HG03139 (cell line): ENCODE measurements around the gene ZNF236.
"Not testable (repeated sequence)": the region's sequence is repeated elsewhere in the genome, so short reads cannot be mapped to it uniquely, and the experiment has no call there.

Experiments used
- ATAC-seq: cut with Tn5 transposase; IDR thresholded peaks from one replicate; pipeline ENCODE4 v1.9.1; 2021; ENCODE audit not compliant: unreplicated experiment

Gene ZNF236

GRCh38 chr18:76822506-76823160, at the start of gene ZNF236:
TSS of gene ZNF236 (plus strand) at chr18:76822557. CDS start at chr18:76822608, 51 bp downstream.
- ATAC-seq = peak; percentile 40

GRCh38 chr18:76772665-76773064, 49.7 kb upstream of the ZNF236 start:
- no peak for ATAC-seq

DNA sequence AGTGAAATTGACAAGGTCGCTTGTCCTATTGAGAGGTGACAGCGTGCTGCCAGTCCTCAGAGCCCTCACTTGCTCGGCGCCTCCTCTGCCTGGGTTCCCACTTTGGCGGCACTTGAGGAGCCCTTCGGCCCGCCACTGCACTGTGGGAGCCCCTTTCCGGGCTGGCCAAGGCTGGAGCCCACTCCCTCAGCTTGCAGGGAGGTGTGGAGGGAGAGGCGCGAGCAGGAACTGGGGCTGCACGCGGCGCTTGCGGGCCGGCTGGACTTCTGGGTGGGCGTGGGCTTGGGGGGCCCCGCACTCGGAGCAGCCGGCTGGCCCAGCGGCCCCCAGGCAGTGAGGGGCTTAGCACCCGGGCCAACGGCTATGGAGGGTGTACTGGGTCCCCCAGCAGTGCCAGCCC, 45.3 kb upstream of the ZNF236 start:
- ATAC-seq = not testable (repeated sequence)

GRCh38 chr18:76783786-76784484, 38.4 kb upstream of the ZNF236 start:
- ATAC-seq = no peak

DNA sequence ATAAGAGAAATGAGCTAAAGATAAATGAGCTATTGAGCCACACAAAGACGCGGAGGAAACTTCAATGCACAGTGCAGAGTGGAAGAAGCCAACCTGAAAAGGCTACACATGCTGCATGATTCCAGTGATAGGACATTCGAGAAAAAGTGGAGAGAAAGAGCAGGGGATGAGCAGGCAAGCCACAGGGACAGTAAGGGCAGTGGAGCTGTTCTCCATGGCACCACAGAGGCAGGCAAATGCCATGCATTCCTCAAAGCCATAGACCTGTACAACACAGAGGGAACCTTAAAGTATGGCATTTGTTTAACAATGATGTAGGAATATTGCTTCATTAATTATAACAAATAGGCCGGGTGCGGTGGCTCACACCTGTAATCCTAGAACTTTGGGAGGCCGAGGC, 36.5 kb upstream of the ZNF236 start:
- ATAC-seq = no peak

- ATAC-seq = no peak
Measured at GRCh38 chr18:76788571-76789317, 33.6 kb upstream of the ZNF236 start.

DNA sequence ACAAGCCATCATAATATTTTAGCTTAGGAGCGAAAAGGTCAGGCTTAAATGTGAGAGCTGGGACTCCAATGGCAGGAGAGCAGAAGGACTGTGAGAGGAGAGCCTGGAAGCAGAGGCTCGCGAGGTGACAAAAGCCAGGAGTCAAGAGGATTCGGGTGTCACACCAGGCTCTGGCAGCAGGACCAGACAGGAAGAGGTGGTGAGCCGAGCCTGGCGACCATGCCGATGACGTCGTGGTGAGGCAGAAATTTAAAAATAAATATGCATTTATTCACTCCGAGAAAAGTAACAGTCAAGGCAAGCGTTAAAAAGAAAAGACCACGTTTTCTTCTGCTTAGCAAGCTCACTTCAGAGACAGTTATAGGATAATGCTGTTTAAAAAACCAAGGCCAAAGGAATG, 31.3 kb upstream of the ZNF236 start:
- ATAC-seq = no peak

GRCh38 chr18:76791642-76792041, 30.7 kb upstream of the ZNF236 start:
- ATAC-seq = no peak

DNA sequence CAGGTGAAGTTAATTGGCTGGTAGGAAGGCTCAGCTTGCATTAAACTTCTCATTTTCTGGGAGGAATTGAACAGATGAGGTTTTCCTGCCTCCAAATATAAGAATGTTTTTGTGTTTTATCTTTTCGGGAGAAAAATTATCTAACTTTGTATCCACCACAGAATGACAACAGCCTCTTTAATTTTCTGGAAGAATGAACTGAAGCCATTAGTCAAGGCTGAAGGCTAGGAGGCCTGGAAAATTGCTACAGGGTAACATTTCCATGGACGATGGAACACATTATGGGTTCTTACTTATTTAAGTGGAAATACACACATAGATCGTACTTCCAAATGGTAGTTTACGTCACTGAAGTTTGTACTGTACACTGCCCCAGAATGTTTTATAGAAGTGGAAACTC, 28.0 kb upstream of the ZNF236 start:
- ATAC-seq = no peak

DNA sequence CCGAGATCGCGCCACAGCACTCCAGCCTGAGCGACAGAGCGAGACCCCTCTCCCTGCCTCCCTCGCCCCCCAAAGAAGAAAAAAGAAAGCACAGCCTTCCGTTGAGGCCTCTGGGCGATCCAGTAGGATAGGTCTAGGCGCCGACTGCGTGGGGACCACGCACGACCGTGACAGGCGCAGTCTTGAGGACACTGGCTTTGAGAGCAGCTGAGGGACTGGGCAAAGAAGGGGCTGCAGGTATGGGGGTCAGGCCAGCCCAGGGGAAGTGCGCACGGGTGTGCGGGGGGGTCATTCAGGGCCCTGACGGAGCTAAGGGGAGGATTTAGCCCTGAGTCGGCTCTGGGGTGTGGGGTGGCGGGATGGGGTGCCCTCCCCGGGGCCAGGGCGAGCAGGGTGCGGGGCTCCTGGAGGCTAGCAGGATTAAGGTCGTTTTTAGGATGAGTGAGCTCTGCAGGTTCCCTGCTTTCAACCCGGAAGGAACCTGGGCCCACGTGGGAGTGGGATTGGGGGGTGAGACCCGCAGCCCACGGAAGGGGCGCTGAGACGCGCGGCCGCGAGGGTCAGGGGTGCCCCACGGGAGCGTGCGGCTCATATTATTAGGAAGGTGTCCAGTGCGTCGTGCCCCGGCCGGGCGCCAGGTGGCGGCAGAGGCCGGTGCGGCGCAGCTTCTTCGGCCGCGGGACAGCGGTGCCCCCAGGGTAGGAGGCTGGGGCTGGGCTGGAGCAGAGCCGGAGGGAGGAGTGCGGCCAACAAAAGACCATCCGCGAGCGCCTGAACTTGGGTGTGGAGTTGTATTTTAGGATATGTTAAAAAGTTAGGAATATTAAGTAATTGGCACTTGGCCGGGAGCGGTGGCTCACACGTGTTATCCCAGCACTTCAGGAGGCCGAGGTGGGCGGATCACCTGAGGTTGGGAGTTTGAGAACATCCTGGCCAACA, 20.5 kb upstream of the ZNF236 start:
- peak; percentile 92 for ATAC-seq

DNA sequence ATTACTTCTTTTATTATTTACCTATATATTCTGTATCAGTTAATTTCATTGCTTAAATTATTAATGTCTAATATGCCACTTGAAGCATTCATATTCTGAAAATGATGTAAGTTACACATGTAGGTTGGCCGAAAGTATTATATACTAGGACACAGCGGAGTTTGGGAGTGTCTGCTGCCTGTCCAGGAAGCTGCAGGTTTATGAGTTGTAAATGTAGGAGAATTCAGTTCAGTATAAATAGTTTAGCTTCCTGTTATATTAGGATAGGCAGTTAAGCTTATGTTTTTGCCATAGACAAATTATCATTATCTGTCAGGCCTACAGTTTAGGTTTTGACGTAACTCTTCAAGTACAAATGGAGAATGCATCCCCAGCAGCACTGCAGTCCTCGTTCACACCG, 18.9 kb upstream of the ZNF236 start:
- ATAC-seq = no peak

GRCh38 chr18:76803814-76804213, 18.5 kb upstream of the ZNF236 start:
- ATAC-seq = peak; percentile 69

GRCh38 chr18:76805221-76805620, 17.1 kb upstream of the ZNF236 start:
- ATAC-seq = no peak

GRCh38 chr18:76806301-76806700, 16.1 kb upstream of the ZNF236 start:
- ATAC-seq = no peak

GRCh38 chr18:76808561-76808960, 13.8 kb upstream of the ZNF236 start:
- no peak for ATAC-seq

GRCh38 chr18:76811530-76811929, 10.8 kb upstream of the ZNF236 start:
- not testable (repeated sequence) for ATAC-seq

- no peak for ATAC-seq
Measured at GRCh38 chr18:76814256-76814655, 8.1 kb upstream of the ZNF236 start.

GRCh38 chr18:76816127-76816526, 6.2 kb upstream of the ZNF236 start:
- ATAC-seq = no peak

GRCh38 chr18:76817888-76818611, 4.3 kb upstream of the ZNF236 start:
- ATAC-seq = no peak

DNA sequence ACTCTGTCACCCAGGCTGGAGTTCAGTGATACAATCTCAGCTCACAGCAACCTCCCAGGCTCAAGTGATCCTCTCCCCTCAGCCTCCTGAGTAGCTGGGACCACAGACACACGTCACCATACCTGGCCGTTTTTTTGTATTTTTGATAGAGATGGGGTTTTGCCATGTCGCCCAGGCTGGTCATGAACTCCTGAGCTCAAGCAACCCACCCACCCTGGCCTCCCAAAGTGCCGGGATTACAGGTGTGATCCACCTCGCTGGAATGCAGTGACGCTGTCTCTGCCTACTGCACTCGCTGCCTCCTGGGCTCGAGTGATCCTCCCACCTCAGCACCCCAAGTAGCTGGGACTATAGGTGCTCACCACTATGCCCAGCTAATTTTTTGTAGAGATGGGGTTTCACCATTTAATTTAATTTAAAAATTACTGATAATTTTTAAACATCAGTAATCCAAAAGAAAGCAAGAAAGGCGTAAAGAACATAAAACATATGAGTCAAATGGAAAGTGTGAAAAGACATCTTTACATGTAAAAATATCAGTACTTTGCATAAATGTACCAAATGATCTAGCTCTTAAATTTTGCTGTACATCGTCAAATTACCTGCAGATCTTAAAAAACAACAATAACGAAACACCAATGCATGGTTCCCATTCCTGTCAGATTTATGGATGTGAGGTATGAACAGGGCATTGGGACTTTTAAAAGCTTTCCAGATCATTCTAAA, 2.8 kb upstream of the ZNF236 start:
- ATAC-seq = no peak
